RWPE2 (cell line): Measurements from ENCODE around the gene RHOT1.
A peak's percentile ranks its signal among the peaks of the same experiment; 100 is the strongest.
"Not testable (repeated sequence)": the region's sequence is repeated elsewhere in the genome, so short reads cannot be mapped to it uniquely, and the experiment has no call there.

ENCODE experiments used
- ATAC-seq: fragments of 200-7000 bp; cut with Tn5 transposase; 3 replicates; pipeline ENCODE4 v1.9.1; 2021; ENCODE audit warnings: low read depth
- DNase-seq: peaks from one replicate; pipeline ENCODE4 v3.0.0-alpha.2; 2020; ENCODE audit warnings: low spot score
- H3K27ac ChIP-seq: fragments of 450-650 bp; 2 replicates; pipeline ENCODE4 v1.5.1; 2017; ENCODE audit warnings: mild to moderate bottlenecking; ENCODE audit not compliant: poor library complexity, severe bottlenecking
- H3K27me3 ChIP-seq: fragments of 250-450 bp; sonication (Bioruptor Pico); 2 replicates; pipeline ENCODE4 v1.5.1; 2021; ENCODE audit warnings: mild to moderate bottlenecking, moderate library complexity; ENCODE audit not compliant: insufficient read depth, poor library complexity, severe bottlenecking
- H3K36me3 ChIP-seq: fragments of 250-450 bp; sonication (Bioruptor Pico); 2 replicates; pipeline ENCODE4 v1.5.1; 2020; ENCODE audit warnings: low read depth, mild to moderate bottlenecking, moderate library complexity
- H3K4me1 ChIP-seq: fragments of 250-450 bp; sonication (Bioruptor Pico); 2 replicates; pipeline ENCODE4 v1.5.1; 2021; ENCODE audit warnings: mild to moderate bottlenecking, moderate library complexity; ENCODE audit not compliant: insufficient read depth, poor library complexity, severe bottlenecking
- H3K4me3 ChIP-seq: fragments of 250-450 bp; sonication (Bioruptor Pico); 2 replicates; pipeline ENCODE4 v1.5.1; 2021; ENCODE audit warnings: mild to moderate bottlenecking, moderate library complexity; ENCODE audit not compliant: severe bottlenecking
- H3K9me3 ChIP-seq: fragments of 250-450 bp; sonication (Bioruptor Pico); 2 replicates; pipeline ENCODE4 v1.5.1; 2021; ENCODE audit warnings: mild to moderate bottlenecking, moderate library complexity; ENCODE audit not compliant: severe bottlenecking
- TF ChIP-seq, protein P1 (sequence below): fragments of 450-650 bp; IDR thresholded peaks from one replicate; pipeline ENCODE4 v1.5.1; 2017; ENCODE audit warnings: mild to moderate bottlenecking, moderate library complexity; ENCODE audit not compliant: poor library complexity, severe bottlenecking

The RHOT1 gene

GRCh38 chr17:32111141-32111771 is 31.0 kb upstream of the RHOT1 start:
- peak; percentile 36; the same call in 1 of the 3 replicates for ATAC-seq
- Histone ChIP-seq H3K27me3 (no peaks in the 10 kb centered on the region), H3K4me1 (no peaks in the 10 kb centered on the region), H3K27ac (no peak overlapping the region), H3K9me3 (no peaks in the 10 kb centered on the region), H3K36me3 (no peaks in the 10 kb centered on the region), H3K4me3 (no peak overlapping the region)
- no peak for DNase-seq
- TF ChIP-seq, protein P1, sequence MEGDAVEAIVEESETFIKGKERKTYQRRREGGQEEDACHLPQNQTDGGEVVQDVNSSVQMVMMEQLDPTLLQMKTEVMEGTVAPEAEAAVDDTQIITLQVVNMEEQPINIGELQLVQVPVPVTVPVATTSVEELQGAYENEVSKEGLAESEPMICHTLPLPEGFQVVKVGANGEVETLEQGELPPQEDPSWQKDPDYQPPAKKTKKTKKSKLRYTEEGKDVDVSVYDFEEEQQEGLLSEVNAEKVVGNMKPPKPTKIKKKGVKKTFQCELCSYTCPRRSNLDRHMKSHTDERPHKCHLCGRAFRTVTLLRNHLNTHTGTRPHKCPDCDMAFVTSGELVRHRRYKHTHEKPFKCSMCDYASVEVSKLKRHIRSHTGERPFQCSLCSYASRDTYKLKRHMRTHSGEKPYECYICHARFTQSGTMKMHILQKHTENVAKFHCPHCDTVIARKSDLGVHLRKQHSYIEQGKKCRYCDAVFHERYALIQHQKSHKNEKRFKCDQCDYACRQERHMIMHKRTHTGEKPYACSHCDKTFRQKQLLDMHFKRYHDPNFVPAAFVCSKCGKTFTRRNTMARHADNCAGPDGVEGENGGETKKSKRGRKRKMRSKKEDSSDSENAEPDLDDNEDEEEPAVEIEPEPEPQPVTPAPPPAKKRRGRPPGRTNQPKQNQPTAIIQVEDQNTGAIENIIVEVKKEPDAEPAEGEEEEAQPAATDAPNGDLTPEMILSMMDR, result peak; percentile 12

GRCh38 chr17:32112416-32112815 is 29.9 kb upstream of the RHOT1 start:
- H3K9me3 ChIP-seq, result no peaks in the 10 kb centered on the region
- no peaks in the 10 kb centered on the region for H3K36me3 ChIP-seq
- TF ChIP-seq, protein P1, result no peak
- ATAC-seq (no peak), DNase-seq (no peak)
- H3K4me3 ChIP-seq, result no peak overlapping the region
- no peak overlapping the region for H3K27ac ChIP-seq
- H3K4me1 ChIP-seq, result no peaks in the 10 kb centered on the region
- no peaks in the 10 kb centered on the region for H3K27me3 ChIP-seq

GRCh38 chr17:32114536-32114935 is 27.8 kb upstream of the RHOT1 start:
- TF ChIP-seq, protein P1, result no peak
- Histone ChIP-seq H3K4me1 (no peaks in the 10 kb centered on the region), H3K4me3 (no peak overlapping the region), H3K36me3 (no peaks in the 10 kb centered on the region), H3K9me3 (no peaks in the 10 kb centered on the region), H3K27me3 (no peaks in the 10 kb centered on the region), H3K27ac (no peak overlapping the region)
- no peak for ATAC-seq
- no peak for DNase-seq

GRCh38 chr17:32115546-32115945 is 26.8 kb upstream of the RHOT1 start:
- DNase-seq, H3K4me3 ChIP-seq, H3K36me3 ChIP-seq, H3K9me3 ChIP-seq, H3K4me1 ChIP-seq, H3K27ac ChIP-seq, H3K27me3 ChIP-seq: not testable (repeated sequence)
- ATAC-seq, result peak; percentile 51; the same call in 1 of the 3 replicates

DNA sequence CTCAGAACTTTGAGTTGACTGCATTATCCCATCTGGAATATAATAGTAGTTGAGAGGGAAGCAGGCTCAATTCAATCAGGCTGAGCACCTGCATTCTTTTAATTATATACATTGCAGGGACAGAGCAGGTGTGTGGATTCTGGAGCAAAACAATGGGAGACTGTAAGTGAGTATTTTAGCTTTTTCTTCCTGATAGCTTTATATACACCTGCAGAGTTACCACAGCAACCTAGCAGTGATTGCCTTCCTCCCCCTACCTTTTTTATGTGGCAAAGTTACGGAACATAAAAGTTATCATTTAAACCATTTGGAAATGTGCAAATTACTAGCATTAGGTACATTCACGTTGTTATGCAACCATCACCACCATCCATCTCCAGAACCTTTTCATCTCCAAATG is 25.4 kb upstream of the RHOT1 start:
- Histone ChIP-seq H3K9me3 (no peaks in the 10 kb centered on the region), H3K4me3 (no peak overlapping the region), H3K36me3 (no peaks in the 10 kb centered on the region), H3K4me1 (no peaks in the 10 kb centered on the region), H3K27me3 (no peaks in the 10 kb centered on the region), H3K27ac (no peak overlapping the region)
- DNase-seq (no peak), ATAC-seq (no peak)
- TF ChIP-seq, protein P1, result no peak
